SIG-M5 (cell line): ENCODE data around the gene NIPAL3.

Experiments used
- DNase-seq: peaks from one replicate; lab custom pipeline; 2025; lab: John Stamatoyannopoulos, UW

NIPAL3 gene

GRCh38 chr1:24390924-24391782 lies 24.4 kb upstream of the NIPAL3 start:
- DNase-seq, result no peak

- no peak for DNase-seq
Observed at GRCh38 chr1:24391882-24392603, 23.6 kb upstream of the NIPAL3 start.

- DNase-seq, result no peak
Observed at GRCh38 chr1:24392604-24392946, 23.0 kb upstream of the NIPAL3 start.

- no peak for DNase-seq
Observed at GRCh38 chr1:24392982-24393650, 22.5 kb upstream of the NIPAL3 start.

- no peak for DNase-seq
Observed at GRCh38 chr1:24393892-24394291, 21.7 kb upstream of the NIPAL3 start.

- no peak for DNase-seq
Observed at GRCh38 chr1:24400065-24400464, 15.5 kb upstream of the NIPAL3 start.

- DNase-seq, result no peak
Observed at GRCh38 chr1:24403806-24404205, 11.8 kb upstream of the NIPAL3 start.

GRCh38 chr1:24406788-24407187 lies 8.8 kb upstream of the NIPAL3 start:
- DNase-seq, result no peak

GRCh38 chr1:24409535-24409934 lies 6.1 kb upstream of the NIPAL3 start:
- DNase-seq, result no peak

- no peak for DNase-seq
Observed at GRCh38 chr1:24410750-24411149, 4.9 kb upstream of the NIPAL3 start.

- no peak for DNase-seq
Observed at GRCh38 chr1:24411963-24412362, 3.6 kb upstream of the NIPAL3 start.

GRCh38 chr1:24412408-24412807 lies 3.2 kb upstream of the NIPAL3 start:
- no peak for DNase-seq

GRCh38 chr1:24413350-24414163 lies 2.0 kb upstream of the NIPAL3 start, which contains the start of gene STPG1:
Gene STPG1 (minus strand): TSS chr1:24413782. CDS start chr1:24401388, 12,394 bp downstream.
- peak; percentile 37 for DNase-seq

GRCh38 chr1:24414775-24415333 lies 748 bp upstream of the NIPAL3 start:
- no peak for DNase-seq

GRCh38 chr1:24415910-24416665 lies 486 bp downstream of the NIPAL3 start:
- no peak for DNase-seq

GRCh38 chr1:24416666-24417391 lies 1.2 kb downstream of the NIPAL3 start:
- no peak for DNase-seq

GRCh38 chr1:24417681-24418080 lies 2.1 kb downstream of the NIPAL3 start:
- no peak for DNase-seq

- no peak for DNase-seq
Observed at GRCh38 chr1:24418898-24419628, 3.5 kb downstream of the NIPAL3 start.

- no peak for DNase-seq
Observed at GRCh38 chr1:24420547-24420946, 4.9 kb downstream of the NIPAL3 start.
